A673 (cell line): ENCODE measurements around the gene MAMDC4.

ENCODE experiments used
- CTCF ChIP-seq: fragments of 300-800, 200-600 bp; sonication (generic); conservative IDR thresholded peaks from 2 replicates; pipeline ENCODE4 v1.5.1; 2017; ENCODE audit warnings: low read depth, mild to moderate bottlenecking, antibody characterized with exemption, low read length, moderate library complexity, mixed read lengths
- EZH2 ChIP-seq: fragments of 200-600 bp; sonication (generic); IDR thresholded peaks from 2 replicates; pipeline ENCODE4 v1.6.1; 2017; ENCODE audit warnings: borderline replicate concordance, low read depth, mild to moderate bottlenecking, mixed read lengths, antibody characterized with exemption, low read length; ENCODE audit not compliant: poor library complexity, severe bottlenecking

DNA sequence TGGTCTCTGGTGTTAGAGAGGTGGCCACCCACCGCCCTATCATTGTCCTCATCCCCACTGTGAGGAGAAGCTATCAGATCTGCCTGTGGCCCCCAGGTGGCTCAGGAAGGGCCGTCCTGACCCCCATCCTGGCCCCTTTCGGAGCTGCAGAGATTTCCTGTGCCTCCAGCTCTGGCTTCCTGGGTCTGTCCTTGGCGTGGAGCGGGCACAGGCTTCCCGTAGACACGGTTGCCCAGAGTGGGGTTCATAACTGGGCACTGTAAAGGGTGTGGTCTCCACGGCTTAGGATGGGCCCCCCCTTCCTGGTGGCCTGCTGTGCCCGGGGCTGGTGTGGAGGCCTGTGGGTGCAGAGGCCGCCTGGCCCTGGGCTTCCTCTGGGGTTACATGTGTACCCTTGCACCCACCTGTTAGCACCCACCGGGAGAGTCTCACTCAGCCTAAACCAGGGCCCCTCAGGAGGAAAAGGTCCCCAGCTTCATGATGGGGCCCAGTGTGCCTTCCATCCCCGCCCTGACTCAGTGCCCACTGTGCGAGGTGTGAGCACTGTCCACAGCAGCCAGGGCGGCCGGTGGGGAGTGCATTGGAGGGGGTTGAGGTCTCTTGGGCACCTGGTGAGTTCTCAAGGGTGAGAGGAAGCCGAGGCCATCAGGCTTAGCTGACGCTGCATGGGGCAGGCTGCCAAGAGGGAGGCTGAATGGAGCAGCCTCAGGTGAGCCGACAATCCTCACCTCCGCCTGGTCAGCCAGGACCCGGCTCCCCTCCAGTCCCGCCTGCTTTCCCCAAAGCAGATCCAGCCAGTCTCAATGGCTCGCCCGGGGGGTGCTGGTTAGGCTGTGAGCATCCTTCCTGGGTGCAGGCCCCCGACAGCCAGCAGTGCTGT lies 25.2 kb upstream of the MAMDC4 start:
- TF ChIP-seq CTCF = no peak
- TF ChIP-seq EZH2 = no peak
